ENCODE data around the gene CAMKK1. TPM values are rescaled to one million over a fixed set of nuclear protein-coding genes. Genes with fewer than 3 reads are reported as not detected.
A peak's percentile ranks its signal among the peaks of the same experiment; 100 is the strongest.

CAMKK1 gene
- total RNA-seq (35.9 and 37.1 TPM in 2 replicates), polyA plus RNA-seq (4.5 and 11.6 TPM in 2 replicates), polyA minus RNA-seq (3.0 and 7.8 TPM in 2 replicates)
- total RNA-seq (2013): 2.3 TPM

- H3K9me3 Mint-ChIP-seq (ENCODE audit: insufficient read depth): no peaks in the 10 kb centered on the region
- Histone ChIP-seq H3K36me3 (replicated peaks in 1 of 2; ENCODE audit: control extremely low read depth in 1 of 2, control insufficient read depth in 1 of 2, extremely low read depth in 1 of 2, insufficient read depth in 2 of 2, low read length in 1 of 2) (no peaks in the 10 kb centered on the region), H3K27me3 (replicated peaks in 1 of 4; ENCODE audit: control extremely low read depth in 1 of 4, control insufficient read depth in 3 of 4, insufficient read depth in 4 of 4, low read length in 3 of 4) (no peaks in the 10 kb centered on the region), H3K4me1 (ENCODE audit: control insufficient read depth in 2 of 2, insufficient read depth in 2 of 2, low read length in 2 of 2) (peaks cover 20 to 42% of the 10 kb centered on the region in 2 donors), H4K20me1 (ENCODE audit: control insufficient read depth, insufficient read depth, low read length, poor library complexity, severe bottlenecking) (no peaks in the 10 kb centered on the region), H3K9ac (ENCODE audit: low read length) (peak within 1 kb of the TSS; percentile 77), H3K9me3 (ENCODE audit: control extremely low read depth in 1 of 3, control insufficient read depth in 2 of 3, insufficient read depth in 1 of 3, low read length in 2 of 3) (no peaks in the 10 kb centered on the region), H3K79me2 (ENCODE audit: control insufficient read depth, insufficient read depth, low read length) (peaks cover 15% of the 10 kb centered on the region), H3K27ac (ENCODE audit: low read length in 2 of 2) (peak within 1 kb of the TSS; percentile 56 to 57), H2AFZ (ENCODE audit: insufficient read depth, low read depth, low read length, poor library complexity, severe bottlenecking) (peak within 1 kb of the TSS; percentile 91), H3K4me2 (replicated peaks; ENCODE audit: low read depth, low read length, poor library complexity, severe bottlenecking) (peak within 1 kb of the TSS; percentile 100), H3K4me3 (ENCODE audit: control extremely low read depth in 1 of 5, extremely low read depth in 1 of 5, insufficient read depth in 1 of 5, low read depth in 2 of 5, low read length in 4 of 5) (peak within 1 kb of the TSS; percentile 14 to 75 (median 64))
- intact Hi-C loops (cut with micrococcal nuclease): loop anchor here (1.0 to 2.0 kb wide), 5 partner anchors 11 to 68 kb away; partner anchors contain the start of gene NCBP3
- H3K4me3 Mint-ChIP-seq: peak within 1 kb of the TSS; percentile 93
- ChIA-PET CTCF (interaction anchor here (0.8 to 5.6 kb wide), 8 partner anchors 10 to 106 kb away, joined by 3 to 48 read pairs (median 6); partner anchors contain the start of gene NCBP3), POLR2A (interaction anchor here (0.6 to 1.7 kb wide), 6 partner anchors 11 to 72 kb away, joined by 4 to 15 read pairs (median 6); partner anchors contain the start of gene P2RX1)
- DNase-seq (peak; percentile 95), ATAC-seq (ENCODE audit: low read depth) (peak; percentile 86)
- H3K27ac Mint-ChIP-seq: peak within 1 kb of the TSS; percentile 89
- peaks cover 40% of the 10 kb centered on the region for H3K4me1 Mint-ChIP-seq
- WGBS (ENCODE audit: insufficient coverage): 3% methylated on average over 71 of the region's 75 CpGs
- H3K27me3 Mint-ChIP-seq: no peaks in the 10 kb centered on the region
- TF ChIP-seq EZH2 (IDR thresholded peaks at IDR 0.05; ENCODE audit: borderline replicate concordance, insufficient read depth, low read depth, low read length, poor library complexity, severe bottlenecking) (no peak), CTCF (IDR thresholded peaks at IDR 0.05) (no peak)
Measured at GRCh38 chr17:3893003-3893719, at the start of gene CAMKK1. Gene CAMKK1, minus strand, starts transcription at chr17:3893053. Its CDS starts 7,366 bp downstream, at chr17:3885687.

All from B cell (primary cell).